IgD-negative memory B cell (primary cell): ENCODE results near the gene SULT2B1. TPM values are rescaled to one million over a fixed set of nuclear protein-coding genes. Genes with fewer than 3 reads are reported as not detected.
A peak's percentile ranks its signal among the peaks of the same experiment; 100 is the strongest.
"Not testable (repeated sequence)": the region's sequence is repeated elsewhere in the genome, so short reads cannot be mapped to it uniquely, and the experiment has no call there.

Experiments used
- H3K27ac Mint-ChIP-seq, 3 donors: one replicate each; pipeline ENCODE4 v1.8.0; 2020 to 2022; ENCODE audit warnings: mild to moderate bottlenecking in 3 of 3, mixed read lengths in 3 of 3, moderate library complexity in 1 of 3
- H3K27me3 Mint-ChIP-seq: one replicate; pipeline ENCODE4 v1.8.0; 2021; ENCODE audit warnings: mixed read lengths
- H3K36me3 Mint-ChIP-seq: one replicate; pipeline ENCODE4 v1.8.0; 2020; ENCODE audit warnings: mild to moderate bottlenecking, mixed read lengths
- H3K4me1 Mint-ChIP-seq, 3 donors: one replicate each; pipeline ENCODE4 v1.8.0; 2020 to 2022; ENCODE audit warnings: mixed read lengths in 3 of 3, mild to moderate bottlenecking in 1 of 3
- H3K4me3 Mint-ChIP-seq, 4 donors: one replicate each; pipeline ENCODE4 v1.8.0; 2020 to 2022; ENCODE audit warnings: mild to moderate bottlenecking in 4 of 4, mixed read lengths in 4 of 4, moderate library complexity in 3 of 4
- H3K9me3 Mint-ChIP-seq, 3 donors: one replicate each; pipeline ENCODE4 v1.8.0; 2020 to 2021; ENCODE audit warnings: mixed read lengths in 3 of 3, mild to moderate bottlenecking in 1 of 3
- polyA plus RNA-seq: library from polyadenylated mRNA; unstranded; fragments of 300-500 nt; fragmentation: Illumina TruSeq; gene quantifications from one replicate; pipeline ENCODE4 v1.2.3, GENCODE V29; 2021

SULT2B1 gene
- polyA plus RNA-seq, 1 donor from 2014 or later = not detected

DNA sequence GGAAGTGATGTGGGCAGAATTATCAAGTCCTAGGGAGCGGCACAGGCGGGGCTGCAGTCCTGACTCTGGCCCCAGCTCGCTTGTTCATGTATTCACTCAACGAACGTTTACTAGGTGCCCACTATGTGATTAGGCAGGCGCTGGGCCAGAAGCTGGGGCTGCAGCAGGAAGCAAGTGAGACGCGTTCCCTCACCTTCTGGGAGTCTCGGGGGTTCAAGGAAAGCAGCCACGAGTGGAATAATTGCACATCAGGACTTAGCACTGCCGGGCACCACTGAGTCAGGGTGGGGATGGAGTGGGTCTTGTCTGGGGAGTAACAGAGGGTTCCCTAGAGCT is 37.9 kb upstream of the SULT2B1 start:
- Mint-ChIP-seq H3K27ac (peak overlapping the region in 2 of 3 donors; percentile 15 to 90), H3K27me3 (peaks cover 10% of the 10 kb centered on the region), H3K9me3 (no peaks in the 10 kb centered on the region), H3K4me3 (peak overlapping the region in 1 of 4 donors; percentile 73), H3K4me1 (peaks cover 4 to 9% (median 5%) of the 10 kb centered on the region in 3 donors), H3K36me3 (no peaks in the 10 kb centered on the region)

DNA sequence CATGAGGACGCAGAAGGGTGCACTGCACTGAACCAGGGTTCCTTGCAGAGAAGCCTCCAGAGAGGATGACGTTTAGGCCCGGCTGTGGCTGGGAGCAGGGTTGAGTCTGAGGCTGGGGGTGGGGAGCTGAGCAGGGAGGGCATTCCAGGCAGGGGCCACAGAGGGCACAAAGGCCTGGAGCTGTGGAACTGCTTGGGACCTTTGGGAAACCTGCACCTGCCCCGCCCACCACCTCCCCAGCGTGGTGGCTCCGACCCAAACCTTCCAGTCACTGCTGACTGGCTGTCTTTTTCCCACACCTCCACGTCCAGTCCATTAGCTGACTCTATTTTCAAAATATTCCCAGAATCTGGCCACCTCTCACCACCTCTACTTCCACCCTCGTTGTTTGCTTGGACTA is 35.4 kb upstream of the SULT2B1 start:
- H3K36me3 Mint-ChIP-seq = no peaks in the 10 kb centered on the region
- no peak overlapping the region for H3K27ac Mint-ChIP-seq
- no peaks in the 10 kb centered on the region for H3K27me3 Mint-ChIP-seq
- H3K4me3 Mint-ChIP-seq = peak overlapping the region in 1 of 4 donors; percentile 65
- H3K9me3 Mint-ChIP-seq = no peaks in the 10 kb centered on the region
- peaks cover 2 to 5% (median 4%) of the 10 kb centered on the region in 3 donors for H3K4me1 Mint-ChIP-seq

GRCh38 chr19:48518207-48518606 is 33.8 kb upstream of the SULT2B1 start:
- Mint-ChIP-seq H3K4me3 (no peak overlapping the region), H3K36me3 (no peaks in the 10 kb centered on the region), H3K27me3 (peaks cover 3% of the 10 kb centered on the region), H3K4me1 (peaks cover 2 to 5% (median 4%) of the 10 kb centered on the region in 3 donors), H3K27ac (no peak overlapping the region), H3K9me3 (no peaks in the 10 kb centered on the region)

GRCh38 chr19:48519426-48519825 is 32.5 kb upstream of the SULT2B1 start:
- H3K27ac Mint-ChIP-seq, H3K36me3 Mint-ChIP-seq, H3K4me3 Mint-ChIP-seq, H3K4me1 Mint-ChIP-seq, H3K9me3 Mint-ChIP-seq, H3K27me3 Mint-ChIP-seq: not testable (repeated sequence)

GRCh38 chr19:48520134-48520533 is 31.8 kb upstream of the SULT2B1 start:
- H3K4me3 Mint-ChIP-seq = no peak overlapping the region
- peaks cover 9% of the 10 kb centered on the region for H3K27me3 Mint-ChIP-seq
- H3K4me1 Mint-ChIP-seq = peaks cover 0 to 2% (median 0%) of the 10 kb centered on the region in 3 donors
- peaks cover 1% of the 10 kb centered on the region for H3K36me3 Mint-ChIP-seq
- H3K27ac Mint-ChIP-seq = no peak overlapping the region
- peaks cover 3 to 5% (median 4%) of the 10 kb centered on the region in 3 donors for H3K9me3 Mint-ChIP-seq

DNA sequence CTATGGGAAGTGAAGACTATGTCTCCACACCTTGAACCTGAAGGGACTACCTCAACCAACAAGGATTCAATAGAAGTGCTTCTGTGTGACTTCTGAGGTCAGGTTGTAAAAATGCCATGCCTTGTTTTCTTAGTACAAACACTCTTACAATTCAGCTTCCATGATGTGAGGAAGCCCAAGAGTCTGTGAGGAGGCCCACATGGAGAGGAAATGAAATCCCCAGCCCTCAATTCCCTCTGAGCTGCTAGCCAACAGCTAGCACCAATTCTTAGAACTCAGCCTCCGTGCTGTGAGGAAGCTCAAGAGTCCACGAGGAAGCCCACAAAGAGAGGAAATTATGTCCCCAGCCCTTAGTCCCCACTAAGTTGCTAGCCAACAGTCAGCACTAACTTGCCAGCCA is 27.8 kb upstream of the SULT2B1 start:
- Mint-ChIP-seq H3K4me1 (no peaks in the 10 kb centered on the region), H3K27ac (no peak overlapping the region), H3K27me3 (peaks cover 15% of the 10 kb centered on the region), H3K4me3 (no peak overlapping the region), H3K9me3 (peaks cover 7 to 22% (median 18%) of the 10 kb centered on the region in 3 donors), H3K36me3 (peaks cover 3% of the 10 kb centered on the region)

DNA sequence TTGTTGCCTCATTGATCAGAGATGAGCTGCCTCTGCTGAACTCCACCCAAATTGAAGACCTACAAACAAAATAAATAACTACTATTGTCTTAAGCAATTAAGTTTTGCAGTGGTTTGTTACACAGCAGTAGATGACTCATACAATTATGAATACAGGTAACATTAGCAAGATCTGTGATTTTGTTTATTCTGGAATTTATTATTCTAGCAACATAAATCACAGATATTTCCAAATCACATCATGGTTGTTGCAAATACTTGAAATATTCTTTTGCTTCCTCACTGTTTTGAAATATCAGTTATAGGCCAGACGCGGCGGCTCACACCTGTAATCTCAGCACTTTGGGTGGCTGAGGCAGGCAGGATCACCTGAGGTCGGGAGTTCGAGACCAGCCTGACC is 27.2 kb upstream of the SULT2B1 start:
- H3K9me3 Mint-ChIP-seq = peaks cover 9 to 22% (median 18%) of the 10 kb centered on the region in 3 donors
- no peaks in the 10 kb centered on the region for H3K4me1 Mint-ChIP-seq
- H3K36me3 Mint-ChIP-seq = peaks cover 3% of the 10 kb centered on the region
- H3K27ac Mint-ChIP-seq = no peak overlapping the region
- H3K27me3 Mint-ChIP-seq = peaks cover 16% of the 10 kb centered on the region
- H3K4me3 Mint-ChIP-seq = no peak overlapping the region

GRCh38 chr19:48529156-48529555 is 22.8 kb upstream of the SULT2B1 start:
- H3K27ac Mint-ChIP-seq = no peak overlapping the region
- H3K27me3 Mint-ChIP-seq = peaks cover 13% of the 10 kb centered on the region
- H3K4me3 Mint-ChIP-seq = no peak overlapping the region
- peaks cover 2% of the 10 kb centered on the region for H3K36me3 Mint-ChIP-seq
- peaks cover 6 to 19% (median 18%) of the 10 kb centered on the region in 3 donors for H3K9me3 Mint-ChIP-seq
- no peaks in the 10 kb centered on the region for H3K4me1 Mint-ChIP-seq

- H3K4me3 Mint-ChIP-seq = no peak overlapping the region
- peaks cover 10% of the 10 kb centered on the region for H3K27me3 Mint-ChIP-seq
- peaks cover 2% of the 10 kb centered on the region for H3K36me3 Mint-ChIP-seq
- no peak overlapping the region for H3K27ac Mint-ChIP-seq
- H3K9me3 Mint-ChIP-seq = peaks cover 6 to 17% (median 14%) of the 10 kb centered on the region in 3 donors
- no peaks in the 10 kb centered on the region for H3K4me1 Mint-ChIP-seq
Observed at GRCh38 chr19:48530066-48530720, 21.8 kb upstream of the SULT2B1 start.

- Mint-ChIP-seq H3K9me3 (peaks cover 6 to 17% (median 14%) of the 10 kb centered on the region in 3 donors), H3K4me1 (no peaks in the 10 kb centered on the region), H3K27ac (no peak overlapping the region), H3K4me3 (no peak overlapping the region), H3K27me3 (peaks cover 10% of the 10 kb centered on the region), H3K36me3 (peaks cover 2% of the 10 kb centered on the region)
Observed at GRCh38 chr19:48530770-48531169, 21.2 kb upstream of the SULT2B1 start.

GRCh38 chr19:48533770-48534169 is 18.2 kb upstream of the SULT2B1 start:
- H3K27ac Mint-ChIP-seq = no peak overlapping the region
- no peaks in the 10 kb centered on the region for H3K4me1 Mint-ChIP-seq
- peaks cover 0 to 6% (median 3%) of the 10 kb centered on the region in 3 donors for H3K9me3 Mint-ChIP-seq
- H3K27me3 Mint-ChIP-seq = peaks cover 5% of the 10 kb centered on the region
- no peaks in the 10 kb centered on the region for H3K36me3 Mint-ChIP-seq
- H3K4me3 Mint-ChIP-seq = no peak overlapping the region

DNA sequence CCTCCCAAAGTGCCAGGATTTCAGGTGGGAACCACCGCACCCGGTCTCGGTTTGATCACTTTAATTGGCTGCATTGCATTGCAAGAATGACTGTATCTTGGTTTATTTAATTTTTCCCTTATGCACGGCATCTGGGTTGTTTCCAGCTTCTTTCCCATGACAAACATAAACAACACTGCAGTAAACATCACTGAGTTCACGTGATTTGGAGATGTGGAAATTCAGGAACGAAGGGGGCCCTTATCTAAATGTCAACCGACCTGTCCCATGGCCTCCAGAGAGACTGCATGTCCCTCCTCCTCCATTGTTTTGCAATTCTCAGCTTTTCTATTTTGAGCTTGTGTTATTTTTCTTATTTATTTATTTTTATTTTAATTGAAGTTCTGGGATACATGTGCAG is 14.4 kb upstream of the SULT2B1 start:
- no peaks in the 10 kb centered on the region for H3K36me3 Mint-ChIP-seq
- peaks cover 2% of the 10 kb centered on the region for H3K27me3 Mint-ChIP-seq
- no peak overlapping the region for H3K27ac Mint-ChIP-seq
- peaks cover 0 to 2% (median 2%) of the 10 kb centered on the region in 3 donors for H3K9me3 Mint-ChIP-seq
- H3K4me3 Mint-ChIP-seq = no peak overlapping the region
- no peaks in the 10 kb centered on the region for H3K4me1 Mint-ChIP-seq

DNA sequence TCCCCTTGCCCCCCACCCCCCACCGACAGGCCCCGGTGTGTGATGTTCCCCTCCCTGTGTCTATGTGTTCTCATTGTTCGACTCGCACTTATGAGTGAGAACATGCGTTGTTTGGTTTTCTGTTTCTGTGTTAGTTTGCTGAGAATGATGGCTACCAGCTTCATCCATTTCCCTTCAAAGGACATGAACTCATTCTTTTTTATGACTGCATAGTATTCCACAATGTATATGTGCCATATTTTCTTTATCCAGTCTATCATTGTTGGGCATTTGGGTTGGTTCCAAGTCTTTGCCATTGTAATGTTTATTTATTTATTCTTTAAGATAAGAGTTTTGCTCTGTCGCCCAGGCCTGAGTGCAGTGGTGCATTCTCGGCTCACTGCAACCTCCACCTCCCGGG is 13.9 kb upstream of the SULT2B1 start:
- H3K27me3 Mint-ChIP-seq, H3K36me3 Mint-ChIP-seq, H3K27ac Mint-ChIP-seq, H3K9me3 Mint-ChIP-seq, H3K4me1 Mint-ChIP-seq, H3K4me3 Mint-ChIP-seq: not testable (repeated sequence)

GRCh38 chr19:48539503-48540096 is 12.4 kb upstream of the SULT2B1 start:
- Mint-ChIP-seq H3K9me3 (peaks cover 0 to 2% (median 2%) of the 10 kb centered on the region in 3 donors), H3K36me3 (no peaks in the 10 kb centered on the region), H3K4me3 (no peak overlapping the region), H3K4me1 (no peaks in the 10 kb centered on the region), H3K27me3 (peaks cover 2% of the 10 kb centered on the region), H3K27ac (peak overlapping the region in 1 of 3 donors; percentile 74)

GRCh38 chr19:48540110-48540509 is 11.9 kb upstream of the SULT2B1 start:
- H3K4me3 Mint-ChIP-seq = no peak overlapping the region
- H3K27ac Mint-ChIP-seq = peak overlapping the region in 1 of 3 donors; percentile 74
- H3K27me3 Mint-ChIP-seq = peaks cover 2% of the 10 kb centered on the region
- H3K36me3 Mint-ChIP-seq = no peaks in the 10 kb centered on the region
- peaks cover 0 to 2% (median 2%) of the 10 kb centered on the region in 3 donors for H3K9me3 Mint-ChIP-seq
- H3K4me1 Mint-ChIP-seq = no peaks in the 10 kb centered on the region

- Mint-ChIP-seq H3K36me3 (no peaks in the 10 kb centered on the region), H3K4me1 (no peaks in the 10 kb centered on the region), H3K4me3 (no peak overlapping the region), H3K27me3 (peaks cover 5% of the 10 kb centered on the region), H3K9me3 (peaks cover 0 to 2% (median 2%) of the 10 kb centered on the region in 3 donors), H3K27ac (no peak overlapping the region)
Observed at GRCh38 chr19:48541813-48542212, 10.2 kb upstream of the SULT2B1 start.
